ENCODE results near the gene SET.

DNA sequence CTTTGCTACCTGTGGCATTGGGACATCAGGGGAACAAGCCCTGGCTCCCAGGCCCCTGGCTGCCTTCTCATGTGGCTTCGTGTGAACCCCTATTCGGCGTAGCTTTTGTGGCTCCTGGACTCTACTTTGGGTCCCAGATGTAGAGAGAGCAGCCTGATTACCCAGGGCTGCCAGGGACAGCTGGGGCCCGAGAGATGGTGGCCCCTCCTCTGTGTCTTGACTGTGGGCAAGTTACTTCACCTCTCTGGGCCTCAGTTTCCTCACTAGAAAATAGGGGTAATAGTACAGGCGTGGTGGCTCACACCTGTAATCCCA is 15.3 kb downstream of the SET start:
- TF ChIP-seq, protein P1, sequence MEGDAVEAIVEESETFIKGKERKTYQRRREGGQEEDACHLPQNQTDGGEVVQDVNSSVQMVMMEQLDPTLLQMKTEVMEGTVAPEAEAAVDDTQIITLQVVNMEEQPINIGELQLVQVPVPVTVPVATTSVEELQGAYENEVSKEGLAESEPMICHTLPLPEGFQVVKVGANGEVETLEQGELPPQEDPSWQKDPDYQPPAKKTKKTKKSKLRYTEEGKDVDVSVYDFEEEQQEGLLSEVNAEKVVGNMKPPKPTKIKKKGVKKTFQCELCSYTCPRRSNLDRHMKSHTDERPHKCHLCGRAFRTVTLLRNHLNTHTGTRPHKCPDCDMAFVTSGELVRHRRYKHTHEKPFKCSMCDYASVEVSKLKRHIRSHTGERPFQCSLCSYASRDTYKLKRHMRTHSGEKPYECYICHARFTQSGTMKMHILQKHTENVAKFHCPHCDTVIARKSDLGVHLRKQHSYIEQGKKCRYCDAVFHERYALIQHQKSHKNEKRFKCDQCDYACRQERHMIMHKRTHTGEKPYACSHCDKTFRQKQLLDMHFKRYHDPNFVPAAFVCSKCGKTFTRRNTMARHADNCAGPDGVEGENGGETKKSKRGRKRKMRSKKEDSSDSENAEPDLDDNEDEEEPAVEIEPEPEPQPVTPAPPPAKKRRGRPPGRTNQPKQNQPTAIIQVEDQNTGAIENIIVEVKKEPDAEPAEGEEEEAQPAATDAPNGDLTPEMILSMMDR (IDR thresholded peaks at IDR 0.05) = no peak
- TF ChIP-seq EZH2 (IDR thresholded peaks at IDR 0.05; ENCODE audit: borderline replicate concordance, insufficient read depth, low read depth, low read length, poor library complexity, severe bottlenecking) = no peak

Data from B cell (primary cell).